GM23338 (cell line): Measurements from ENCODE around the gene ABHD17B. TPM values are rescaled to one million over a fixed set of nuclear protein-coding genes. Genes with fewer than 3 reads are reported as not detected.
A peak's percentile ranks its signal among the peaks of the same experiment; 100 is the strongest.

ENCODE experiments used
- ATAC-seq: fragments of 200-7000 bp; cut with Tn5 transposase; 3 replicates; pipeline ENCODE4 v1.9.1; 2020
- DNase-seq: peaks from one replicate; pipeline ENCODE4 v3.0.0-alpha.2; 2015; ENCODE audit warnings: low spot score
- H2AFZ ChIP-seq: fragments of 200-600 bp; sonication (generic); 2 replicates; pipeline ENCODE4 v1.8.0; 2016; ENCODE audit warnings: antibody characterized with exemption, mild to moderate bottlenecking, moderate library complexity
- H3F3A ChIP-seq: fragments of 200-600 bp; sonication (generic); replicated peaks from 2 replicates; pipeline ENCODE4 v1.8.0; 2017; ENCODE audit warnings: antibody characterized with exemption, mixed run types, low read depth
- H3K27ac ChIP-seq: fragments of 200-600 bp; sonication (generic); 2 replicates; pipeline ENCODE4 v1.6.1; 2016; ENCODE audit warnings: low read depth
- H3K27me3 ChIP-seq: fragments of 200-600 bp; sonication (generic); 2 replicates; pipeline ENCODE4 v1.8.0; 2016; ENCODE audit warnings: mild to moderate bottlenecking, mixed run types, moderate library complexity; ENCODE audit not compliant: insufficient read depth
- H3K36me3 ChIP-seq: fragments of 200-600 bp; sonication (generic); 2 replicates; pipeline ENCODE4 v1.8.0; 2016; ENCODE audit warnings: mild to moderate bottlenecking; ENCODE audit not compliant: insufficient read depth
- H3K4me1 ChIP-seq: fragments of 200-600 bp; sonication (generic); 2 replicates; pipeline ENCODE4 v1.8.0; 2016; ENCODE audit warnings: mild to moderate bottlenecking, moderate library complexity; ENCODE audit not compliant: insufficient read depth
- H3K4me2 ChIP-seq: fragments of 200-600 bp; sonication (generic); 2 replicates; pipeline ENCODE4 v1.7.1; 2017; ENCODE audit warnings: mixed run types
- H3K4me3 ChIP-seq: fragments of 200-600 bp; sonication (generic); 2 replicates; pipeline ENCODE4 v1.6.1; 2016; ENCODE audit warnings: mixed run types
- H3K79me2 ChIP-seq: fragments of 200-600 bp; sonication (generic); replicated peaks from 2 replicates; pipeline ENCODE4 v1.8.0; 2017; ENCODE audit warnings: mild to moderate bottlenecking; ENCODE audit not compliant: insufficient read depth
- H3K9me2 ChIP-seq: fragments of 200-600 bp; sonication (generic); 2 replicates; pipeline ENCODE4 v1.8.0; 2017; ENCODE audit not compliant: insufficient read depth
- H4K20me1 ChIP-seq: fragments of 200-600 bp; sonication (generic); replicated peaks from 2 replicates; pipeline ENCODE4 v1.8.0; 2017; ENCODE audit warnings: mild to moderate bottlenecking; ENCODE audit not compliant: insufficient read depth
- H3K27ac Mint-ChIP-seq: 2 replicates; pipeline ENCODE4 v1.8.0; 2020; ENCODE audit warnings: inconsistent platforms, mild to moderate bottlenecking, moderate library complexity, mixed read lengths
- H3K27me3 Mint-ChIP-seq: 3 replicates; pipeline ENCODE4 v1.8.0; 2022; ENCODE audit warnings: low read depth, mild to moderate bottlenecking, moderate library complexity, mixed read lengths, inconsistent platforms; ENCODE audit not compliant: insufficient read depth, poor library complexity
- H3K36me3 Mint-ChIP-seq: 3 replicates; pipeline ENCODE4 v1.8.0; 2021; ENCODE audit warnings: low read depth, mild to moderate bottlenecking, inconsistent platforms, moderate library complexity, mixed read lengths
- H3K4me1 Mint-ChIP-seq: 3 replicates; pipeline ENCODE4 v1.8.0; 2020; ENCODE audit warnings: mild to moderate bottlenecking, inconsistent platforms, mixed read lengths
- H3K4me3 Mint-ChIP-seq: 3 replicates; pipeline ENCODE4 v1.8.0; 2021; ENCODE audit warnings: moderate library complexity, mild to moderate bottlenecking, inconsistent platforms, mixed read lengths
- H3K9me3 Mint-ChIP-seq: 3 replicates; pipeline ENCODE4 v1.8.0; 2020; ENCODE audit warnings: moderate library complexity, mild to moderate bottlenecking, inconsistent platforms, mixed read lengths
- CREB1 ChIP-seq: fragments of 250-450 bp; sonication (Bioruptor Pico); IDR thresholded peaks from 2 replicates; pipeline ENCODE4 v1.5.0; 2020; ENCODE audit warnings: low read depth, mild to moderate bottlenecking, moderate library complexity
- CTCF ChIP-seq, 2 experiments: fragments of 200-600 bp in 1 of 2; sonication (generic) in 1 of 2; conservative IDR thresholded peaks; 2 replicates each; pipeline versions ENCODE4 v1.5.1 to v1.6.1; 2016 to 2017; ENCODE audit warnings: antibody characterized with exemption in 2 of 2, low read depth in 2 of 2, mild to moderate bottlenecking in 2 of 2, moderate library complexity in 1 of 2
- ETS1 ChIP-seq: IDR thresholded peaks from 2 replicates; pipeline ENCODE4 v1.6.1; 2016; ENCODE audit warnings: antibody characterized with exemption
- EZH2 ChIP-seq: fragments of 200-600 bp; sonication (generic); IDR thresholded peaks from one replicate; pipeline ENCODE4 v1.8.0; 2017; ENCODE audit warnings: antibody characterized with exemption, mild to moderate bottlenecking, low read depth; ENCODE audit not compliant: unreplicated experiment
- JUNB ChIP-seq: IDR thresholded peaks from one replicate; pipeline ENCODE4 v1.6.1; 2016; ENCODE audit warnings: antibody characterized with exemption; ENCODE audit not compliant: unreplicated experiment
- NANOG ChIP-seq: IDR thresholded peaks from 2 replicates; pipeline ENCODE4 v1.6.1; 2016; ENCODE audit warnings: antibody characterized with exemption, borderline replicate concordance
- POLR2AphosphoS5 ChIP-seq: IDR thresholded peaks from 2 replicates; pipeline ENCODE4 v1.6.1; 2016; ENCODE audit warnings: antibody characterized with exemption, low read depth
- REST ChIP-seq: IDR thresholded peaks from one replicate; pipeline ENCODE4 v1.6.1; 2018; ENCODE audit warnings: antibody characterized with exemption; ENCODE audit not compliant: unreplicated experiment
- STAT1 ChIP-seq: IDR thresholded peaks from one replicate; pipeline ENCODE4 v1.6.1; 2016; ENCODE audit warnings: antibody characterized with exemption; ENCODE audit not compliant: unreplicated experiment
- ZNF331 ChIP-seq: fragments of 250-450 bp; sonication (Bioruptor Pico); IDR thresholded peaks from 2 replicates; pipeline ENCODE4 v1.5.0; 2020; ENCODE audit warnings: low read depth, mild to moderate bottlenecking, moderate library complexity
- polyA plus RNA-seq: library from polyadenylated mRNA; unstranded; fragments of >200 nt; fragmentation: Nextera tagmentation; extraction: Ambion mirVana; gene quantifications from 2 replicates; pipeline ENCODE4 v1.2.1, GENCODE V29; 2016
- total RNA-seq: library from RNA; depleted of rRNA; stranded (reverse); fragments of >200 nt; shearing (Covaris generic); gene quantifications from 2 replicates; pipeline ENCODE4 v1.2.3, GENCODE V29; 2014

ABHD17B gene
- total and polyA plus RNA-seq, 2 experiments from 2014 or later, result 32.2 to 112 TPM

GRCh38 chr9:71876829-71877228, 34.2 kb downstream of the ABHD17B start:
- TF ChIP-seq CREB1 (CRISPR knock-in tag), result no peak
- no peak for TF ChIP-seq CTCF (conservative IDR thresholded peaks at IDR 0.05; ENCODE audit: low read depth in 2 of 2)
- TF ChIP-seq ETS1, result no peak
- no peak for TF ChIP-seq EZH2
- TF ChIP-seq POLR2AphosphoS5, result no peak
- TF ChIP-seq NANOG, result no peak
- TF ChIP-seq STAT1, result no peak
- peaks cover 72% of the 10 kb centered on the region for H4K20me1 ChIP-seq
- peaks cover 100% of the 10 kb centered on the region for H3K79me2 ChIP-seq

GRCh38 chr9:71876106-71876505, 34.9 kb downstream of the ABHD17B start:
- peaks cover 2% of the 10 kb centered on the region; the same call in 1 of the 3 replicates for H3K9me3 Mint-ChIP-seq
- no peak for DNase-seq
- Histone ChIP-seq H3K9me2 (no peaks in the 10 kb centered on the region), H4K20me1 (peaks cover 65% of the 10 kb centered on the region), H3F3A (no peaks in the 10 kb centered on the region; the same call in 1 of the 2 replicates), H3K79me2 (peaks cover 100% of the 10 kb centered on the region), H3K36me3 (peaks cover 5% of the 10 kb centered on the region; the same call in 1 of the 2 replicates), H3K4me3 (no peak overlapping the region), H3K4me1 (peaks cover 28% of the 10 kb centered on the region), H3K4me2 (no peak overlapping the region), H3K27ac (peak overlapping the region; percentile 53; the same call in 1 of the 2 replicates), H3K27me3 (no peaks in the 10 kb centered on the region), H2AFZ (no peak overlapping the region)
- ATAC-seq, result no peak
- H3K27ac Mint-ChIP-seq, result no peak overlapping the region
- H3K4me3 Mint-ChIP-seq, result no peak overlapping the region
- H3K4me1 Mint-ChIP-seq, result peaks cover 23% of the 10 kb centered on the region
- no peaks in the 10 kb centered on the region for H3K27me3 Mint-ChIP-seq
- H3K36me3 Mint-ChIP-seq, result peaks cover 20% of the 10 kb centered on the region
- TF ChIP-seq NANOG (no peak), CTCF (conservative IDR thresholded peaks at IDR 0.05; ENCODE audit: low read depth in 2 of 2) (no peak), ETS1 (no peak), REST (no peak), JUNB (no peak), STAT1 (no peak), POLR2AphosphoS5 (no peak), CREB1 (CRISPR knock-in tag) (no peak), ZNF331 (CRISPR knock-in tag) (no peak)

More at GRCh38 chr9:71876829-71877228, 34.2 kb downstream of the ABHD17B start:
- H3K4me2 ChIP-seq, result no peak overlapping the region
- DNase-seq (no peak), ATAC-seq (no peak)
- H3K27ac ChIP-seq, result no peak overlapping the region
- H3K9me2 ChIP-seq, result no peaks in the 10 kb centered on the region
- peaks cover 5% of the 10 kb centered on the region; the same call in 1 of the 2 replicates for H3K36me3 ChIP-seq
- no peaks in the 10 kb centered on the region for H3K27me3 Mint-ChIP-seq
- H3K4me1 ChIP-seq, result peaks cover 33% of the 10 kb centered on the region
- H3K4me1 Mint-ChIP-seq, result peaks cover 26% of the 10 kb centered on the region
- no peaks in the 10 kb centered on the region for H3F3A ChIP-seq
- no peak overlapping the region for H3K27ac Mint-ChIP-seq
- peaks cover 2% of the 10 kb centered on the region; the same call in 1 of the 3 replicates for H3K9me3 Mint-ChIP-seq
- no peak overlapping the region for H3K4me3 Mint-ChIP-seq
- no peaks in the 10 kb centered on the region for H3K27me3 ChIP-seq
- peaks cover 26% of the 10 kb centered on the region for H3K36me3 Mint-ChIP-seq
- H2AFZ ChIP-seq, result no peak overlapping the region
- H3K4me3 ChIP-seq, result no peak overlapping the region
